Tibial nerve (tissue), 4 donors: Measurements from ENCODE around the gene N4BP2L1.

ENCODE experiments used
- CTCF ChIP-seq, 5 experiments: fragments of 200-600 bp in 3 of 5; fragments of 450-650 bp in 2 of 5; sonication (generic) in 3 of 5; IDR thresholded peaks; one replicate each; pipeline ENCODE4 v1.5.1; 2016 to 2019; ENCODE audit warnings: antibody characterized with exemption in 5 of 5, mild to moderate bottlenecking in 3 of 5, moderate library complexity in 2 of 5
- EP300 ChIP-seq, 2 donors: sonication (generic); formaldehyde crosslinking; IDR thresholded peaks; one replicate each; pipeline ENCODE4 v1.6.1; 2017; ENCODE audit warnings: antibody characterized with exemption in 2 of 2, mild to moderate bottlenecking in 1 of 2
- POLR2A ChIP-seq, 2 donors: fragments of 450-650 bp; IDR thresholded peaks; one replicate each; pipeline ENCODE4 v1.6.1; 2017; ENCODE audit warnings: antibody characterized with exemption in 2 of 2, mild to moderate bottlenecking in 2 of 2, moderate library complexity in 2 of 2

- TF ChIP-seq CTCF (IDR thresholded peaks at IDR 0.05): no peak
- peak; percentile 89 to 96 for TF ChIP-seq POLR2A (IDR thresholded peaks at IDR 0.05)
- peak; percentile 50 to 99 for TF ChIP-seq EP300 (IDR thresholded peaks at IDR 0.05)
Observed at GRCh38 chr13:32427852-32428580, at the start of gene N4BP2L1.
